Measurements from ENCODE around the gene DLX4. TPM values are rescaled to one million over a fixed set of nuclear protein-coding genes. Genes with fewer than 3 reads are reported as not detected.

Gene DLX4
- total RNA-seq, 4 donors from 2014 or later, result not detected

GRCh38 chr17:49973271-49973615, 4.3 kb downstream of the DLX4 start:
- 33 to 53% methylated on average over 1 to 2 of the region's 2 CpGs for WGBS, 2 donors (ENCODE audit: low coverage in 1 of 2)
- in situ Hi-C loops (cut with MboI; ENCODE audit: low pct_ligation_motif_present in 1 of 4, low pct_unique_long_range_greater_than_20kb in 1 of 4, low sequenced_read_pairs in 3 of 4) (no loop called here), intact Hi-C loops (cut with DNase I; ENCODE audit: low total_unique reads) (no loop called here)
- peaks cover 15 to 30% (median 28%) of the 10 kb centered on the region in 4 donors for H3K4me1 ChIP-seq
- no peaks in the 10 kb centered on the region for H3K36me3 ChIP-seq
- peaks cover 100% of the 10 kb centered on the region for H3K27me3 ChIP-seq
- no peak for DNase-seq
- no peaks in the 10 kb centered on the region for H3K9me3 ChIP-seq
- TF ChIP-seq EP300 (IDR thresholded peaks at IDR 0.05; ENCODE audit: low read depth) (no peak), CTCF (IDR thresholded peaks at IDR 0.05) (no peak), POLR2A (IDR thresholded peaks at IDR 0.05) (no peak), POLR2AphosphoS5 (IDR thresholded peaks at IDR 0.05) (no peak)
- H3K4me3 ChIP-seq, result no peak overlapping the region
- no peak overlapping the region for H3K27ac ChIP-seq

GRCh38 chr17:49975531-49975930, 6.5 kb downstream of the DLX4 start:
- 95% methylated on average over 7 of the region's 7 CpGs; no CpG with 5 or more reads in 1 of the 2 donors for WGBS, 2 donors (ENCODE audit: low coverage in 1 of 2)
- in situ Hi-C loops (cut with MboI; ENCODE audit: low pct_ligation_motif_present in 1 of 4, low pct_unique_long_range_greater_than_20kb in 1 of 4, low sequenced_read_pairs in 3 of 4), result loop anchor here in 1 of 4 donors (25.0 kb wide), 1 partner anchor 413 kb away; no protein-coding TSS in a partner anchor
- intact Hi-C loops (cut with DNase I; ENCODE audit: low total_unique reads), result no loop called here
- peaks cover 98% of the 10 kb centered on the region for H3K27me3 ChIP-seq
- no peak overlapping the region for H3K27ac ChIP-seq
- H3K36me3 ChIP-seq, result no peaks in the 10 kb centered on the region
- no peak overlapping the region for H3K4me3 ChIP-seq
- no peaks in the 10 kb centered on the region for H3K9me3 ChIP-seq
- H3K4me1 ChIP-seq, result peaks cover 3 to 14% (median 12%) of the 10 kb centered on the region in 4 donors
- TF ChIP-seq POLR2A (IDR thresholded peaks at IDR 0.05) (no peak), EP300 (IDR thresholded peaks at IDR 0.05; ENCODE audit: low read depth) (no peak)
- DNase-seq, result no peak

- H3K36me3 ChIP-seq, result no peaks in the 10 kb centered on the region
- H3K4me3 ChIP-seq, result no peak overlapping the region
- peaks cover 96% of the 10 kb centered on the region for H3K27me3 ChIP-seq
- no peak for DNase-seq
- in situ Hi-C loops (cut with MboI; ENCODE audit: low pct_ligation_motif_present in 1 of 4, low pct_unique_long_range_greater_than_20kb in 1 of 4, low sequenced_read_pairs in 3 of 4) (loop anchor here in 1 of 4 donors (25.0 kb wide), 1 partner anchor 414 kb away; no protein-coding TSS in a partner anchor), intact Hi-C loops (cut with DNase I; ENCODE audit: low total_unique reads) (no loop called here)
- H3K9me3 ChIP-seq, result no peaks in the 10 kb centered on the region
- no peak overlapping the region for H3K27ac ChIP-seq
- WGBS, 2 donors (ENCODE audit: low coverage in 1 of 2), result 59% methylated on average over 5 of the region's 5 CpGs; no CpG with 5 or more reads in 1 of the 2 donors
- H3K4me1 ChIP-seq, result peaks cover 3 to 14% (median 12%) of the 10 kb centered on the region in 4 donors
- no peak for TF ChIP-seq CTCF (IDR thresholded peaks at IDR 0.05)
- no peak for TF ChIP-seq POLR2A (IDR thresholded peaks at IDR 0.05)
- no peak for TF ChIP-seq POLR2AphosphoS5 (IDR thresholded peaks at IDR 0.05)
- TF ChIP-seq EP300 (IDR thresholded peaks at IDR 0.05; ENCODE audit: low read depth), result no peak
These were observed 7.3 kb downstream of the DLX4 start for GRCh38 chr17:49976163-49976827.

GRCh38 chr17:49976828-49977202, 7.8 kb downstream of the DLX4 start:
- in situ Hi-C loops (cut with MboI; ENCODE audit: low pct_ligation_motif_present in 1 of 4, low pct_unique_long_range_greater_than_20kb in 1 of 4, low sequenced_read_pairs in 3 of 4) (loop anchor here in 1 of 4 donors (25.0 kb wide), 1 partner anchor 415 kb away; no protein-coding TSS in a partner anchor), intact Hi-C loops (cut with DNase I; ENCODE audit: low total_unique reads) (no loop called here)
- Histone ChIP-seq H3K27ac (no peak overlapping the region), H3K27me3 (peaks cover 91% of the 10 kb centered on the region), H3K4me3 (no peak overlapping the region), H3K36me3 (no peaks in the 10 kb centered on the region), H3K9me3 (no peaks in the 10 kb centered on the region), H3K4me1 (peaks cover 3 to 9% (median 9%) of the 10 kb centered on the region in 4 donors)
- 79% methylated on average over 3 to 4 of the region's 4 CpGs for WGBS, 2 donors (ENCODE audit: low coverage in 1 of 2)
- no peak for DNase-seq
- TF ChIP-seq CTCF (IDR thresholded peaks at IDR 0.05), result no peak
- no peak for TF ChIP-seq POLR2A (IDR thresholded peaks at IDR 0.05)
- no peak for TF ChIP-seq POLR2AphosphoS5 (IDR thresholded peaks at IDR 0.05)
- no peak for TF ChIP-seq EP300 (IDR thresholded peaks at IDR 0.05; ENCODE audit: low read depth)

Measured in transverse colon (tissue), 4 donors.